Right lobe of liver (tissue), 4 donors: Measurements from ENCODE around the gene ABLIM2.

Experiments used
- POLR2A ChIP-seq: fragments of 450-650 bp; IDR thresholded peaks from one replicate; pipeline ENCODE4 v1.6.1; 2017; ENCODE audit warnings: antibody characterized with exemption, mild to moderate bottlenecking
- TF ChIP-seq, protein P1 (sequence below), 4 donors: fragments of 200-600 bp in 3 of 4; fragments of 450-650 bp in 1 of 4; IDR thresholded peaks; one replicate each; pipeline versions ENCODE4 v1.5.1 to v1.8.0; 2016 to 2022; ENCODE audit warnings: antibody characterized with exemption in 4 of 4, mild to moderate bottlenecking in 2 of 4
- donor health status: DM: no; HTN: no; CAD: no.
- donor health status: DM: no; HTN: no; CAD: no.
- donor health status: DM: no; HTN: yes; CAD: no.

- TF ChIP-seq, protein P1, sequence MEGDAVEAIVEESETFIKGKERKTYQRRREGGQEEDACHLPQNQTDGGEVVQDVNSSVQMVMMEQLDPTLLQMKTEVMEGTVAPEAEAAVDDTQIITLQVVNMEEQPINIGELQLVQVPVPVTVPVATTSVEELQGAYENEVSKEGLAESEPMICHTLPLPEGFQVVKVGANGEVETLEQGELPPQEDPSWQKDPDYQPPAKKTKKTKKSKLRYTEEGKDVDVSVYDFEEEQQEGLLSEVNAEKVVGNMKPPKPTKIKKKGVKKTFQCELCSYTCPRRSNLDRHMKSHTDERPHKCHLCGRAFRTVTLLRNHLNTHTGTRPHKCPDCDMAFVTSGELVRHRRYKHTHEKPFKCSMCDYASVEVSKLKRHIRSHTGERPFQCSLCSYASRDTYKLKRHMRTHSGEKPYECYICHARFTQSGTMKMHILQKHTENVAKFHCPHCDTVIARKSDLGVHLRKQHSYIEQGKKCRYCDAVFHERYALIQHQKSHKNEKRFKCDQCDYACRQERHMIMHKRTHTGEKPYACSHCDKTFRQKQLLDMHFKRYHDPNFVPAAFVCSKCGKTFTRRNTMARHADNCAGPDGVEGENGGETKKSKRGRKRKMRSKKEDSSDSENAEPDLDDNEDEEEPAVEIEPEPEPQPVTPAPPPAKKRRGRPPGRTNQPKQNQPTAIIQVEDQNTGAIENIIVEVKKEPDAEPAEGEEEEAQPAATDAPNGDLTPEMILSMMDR (IDR thresholded peaks at IDR 0.05), result no peak
- TF ChIP-seq POLR2A, result no peak
These were observed 169.0 kb downstream of the ABLIM2 start for GRCh38 chr4:7989654-7990053.
